HG02623 (cell line): ENCODE results near the gene ZNF581.

Source experiments
- ATAC-seq: cut with Tn5 transposase; IDR thresholded peaks from one replicate; pipeline ENCODE4 v1.9.1; 2021; ENCODE audit warnings: moderate library complexity; ENCODE audit not compliant: unreplicated experiment

ZNF581 gene

GRCh38 chr19:55647732-55648584, 4.5 kb downstream of the ZNF581 start, which contains the start of gene CCDC106:
CCDC106 (plus strand) TSS chr19:55648212; CDS start chr19:55649047, 835 bp downstream.
- peak; percentile 37 for ATAC-seq

GRCh38 chr19:55648585-55649267, 5.3 kb downstream of the ZNF581 start:
- ATAC-seq, result no peak

- ATAC-seq, result no peak
These were observed 6.0 kb downstream of the ZNF581 start for GRCh38 chr19:55649268-55650125.

GRCh38 chr19:55650126-55650557, 6.7 kb downstream of the ZNF581 start:
- no peak for ATAC-seq

- no peak for ATAC-seq
These were observed 7.3 kb downstream of the ZNF581 start for GRCh38 chr19:55650602-55651230.

GRCh38 chr19:55651236-55651635, 7.8 kb downstream of the ZNF581 start:
- no peak for ATAC-seq

GRCh38 chr19:55652311-55653128, 9.1 kb downstream of the ZNF581 start:
- no peak for ATAC-seq

GRCh38 chr19:55653651-55654322, 10.3 kb downstream of the ZNF581 start:
- ATAC-seq, result peak; percentile 41

GRCh38 chr19:55654323-55654867, 10.9 kb downstream of the ZNF581 start:
- peak; percentile 57 for ATAC-seq

GRCh38 chr19:55654868-55655647, 11.6 kb downstream of the ZNF581 start, which contains the start of gene U2AF2:
U2AF2 (plus strand) TSS chr19:55655035; CDS start chr19:55655105, 70 bp downstream.
- peak; percentile 28 for ATAC-seq

GRCh38 chr19:55655648-55656040, 12.2 kb downstream of the ZNF581 start:
- no peak for ATAC-seq

- ATAC-seq, result no peak
These were observed 13.1 kb downstream of the ZNF581 start for GRCh38 chr19:55656552-55656951.

- ATAC-seq, result no peak
These were observed 13.7 kb downstream of the ZNF581 start for GRCh38 chr19:55656988-55657747.

GRCh38 chr19:55658846-55659459, 15.5 kb downstream of the ZNF581 start:
- ATAC-seq, result no peak

GRCh38 chr19:55659822-55660221, 16.4 kb downstream of the ZNF581 start:
- ATAC-seq, result no peak

GRCh38 chr19:55660404-55660803, 17.0 kb downstream of the ZNF581 start:
- no peak for ATAC-seq

GRCh38 chr19:55660991-55661390, 17.5 kb downstream of the ZNF581 start:
- ATAC-seq, result no peak
